CD4-positive, alpha-beta T cell treated with Interleukin-10 for 1 hour (primary cell): ENCODE data around the gene IL24.

Experiments
- DNase-seq: peaks from one replicate; pipeline ENCODE4 v3.0.0-alpha.2; 2020

The IL24 gene

GRCh38 chr1:206929524-206929923 lies 32.3 kb downstream of the IL24 start:
- no peak for DNase-seq

GRCh38 chr1:206930210-206930798 lies 33.1 kb downstream of the IL24 start:
- DNase-seq = peak; percentile 36

- no peak for DNase-seq
These were observed 34.5 kb downstream of the IL24 start for GRCh38 chr1:206931709-206932108.

- no peak for DNase-seq
These were observed 34.9 kb downstream of the IL24 start for GRCh38 chr1:206932177-206932576.

GRCh38 chr1:206933333-206933945 lies 36.2 kb downstream of the IL24 start:
- peak; percentile 77 for DNase-seq

GRCh38 chr1:206935491-206936067 lies 38.3 kb downstream of the IL24 start:
- DNase-seq = peak; percentile 46

- DNase-seq = no peak
These were observed 40.2 kb downstream of the IL24 start for GRCh38 chr1:206937425-206937824.

- DNase-seq = no peak
These were observed 41.9 kb downstream of the IL24 start for GRCh38 chr1:206939131-206939530.

- no peak for DNase-seq
These were observed 42.8 kb downstream of the IL24 start for GRCh38 chr1:206939841-206940587.

GRCh38 chr1:206940588-206940936 lies 43.3 kb downstream of the IL24 start:
- no peak for DNase-seq

GRCh38 chr1:206941766-206942418 lies 44.6 kb downstream of the IL24 start:
- DNase-seq = no peak

- no peak for DNase-seq
These were observed 47.5 kb downstream of the IL24 start for GRCh38 chr1:206944703-206945102.

- no peak for DNase-seq
These were observed 48.5 kb downstream of the IL24 start for GRCh38 chr1:206945779-206946178.

- DNase-seq = no peak
These were observed 49.0 kb downstream of the IL24 start, which contains the start of gene PIGR for GRCh38 chr1:206946261-206946660. Gene PIGR, minus strand, starts transcription at chr1:206946466. Its CDS starts 5,935 bp downstream, at chr1:206940531.

GRCh38 chr1:206947255-206947654 lies 50.0 kb downstream of the IL24 start:
- no peak for DNase-seq

GRCh38 chr1:206949208-206949607 lies 52.0 kb downstream of the IL24 start:
- DNase-seq = no peak

GRCh38 chr1:206949641-206950040 lies 52.4 kb downstream of the IL24 start:
- DNase-seq = no peak

GRCh38 chr1:206951318-206952100 lies 54.3 kb downstream of the IL24 start:
- DNase-seq = no peak

GRCh38 chr1:206952171-206952570 lies 54.9 kb downstream of the IL24 start:
- no peak for DNase-seq

GRCh38 chr1:206953126-206953525 lies 55.9 kb downstream of the IL24 start:
- no peak for DNase-seq

GRCh38 chr1:206953626-206954025 lies 56.4 kb downstream of the IL24 start:
- no peak for DNase-seq
